HG02852 (cell line): ENCODE data around the gene MYO7B.
"Not testable (repeated sequence)": the region's sequence is repeated elsewhere in the genome, so short reads cannot be mapped to it uniquely, and the experiment has no call there.

Experiments
- ATAC-seq: cut with Tn5 transposase; IDR thresholded peaks from one replicate; pipeline ENCODE4 v1.9.1; 2021; ENCODE audit warnings: mild to moderate bottlenecking, moderate library complexity; ENCODE audit not compliant: unreplicated experiment

MYO7B gene

GRCh38 chr2:127551221-127551930 lies 15.9 kb downstream of the MYO7B start:
- no peak for ATAC-seq

GRCh38 chr2:127552336-127552735 lies 16.9 kb downstream of the MYO7B start:
- no peak for ATAC-seq

DNA sequence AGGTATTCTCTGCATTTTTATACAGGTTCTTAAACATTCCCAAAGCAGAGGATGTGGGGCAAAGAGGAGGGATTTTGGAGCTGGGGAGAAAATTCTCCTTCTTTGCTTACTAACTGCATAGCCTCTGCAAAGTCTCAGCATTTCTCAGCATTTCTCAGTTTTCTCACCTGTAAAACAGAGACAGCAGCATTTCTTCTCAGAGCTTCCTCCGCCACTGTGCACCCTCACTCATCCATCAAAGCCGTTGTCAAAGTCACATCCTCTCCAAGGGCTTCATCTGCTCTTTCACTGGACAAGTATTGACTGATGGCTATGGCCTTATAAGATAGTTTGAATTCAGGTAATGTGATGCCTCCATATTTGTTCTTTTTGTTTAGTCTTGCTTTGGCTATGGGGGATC lies 17.4 kb downstream of the MYO7B start:
- no peak for ATAC-seq

DNA sequence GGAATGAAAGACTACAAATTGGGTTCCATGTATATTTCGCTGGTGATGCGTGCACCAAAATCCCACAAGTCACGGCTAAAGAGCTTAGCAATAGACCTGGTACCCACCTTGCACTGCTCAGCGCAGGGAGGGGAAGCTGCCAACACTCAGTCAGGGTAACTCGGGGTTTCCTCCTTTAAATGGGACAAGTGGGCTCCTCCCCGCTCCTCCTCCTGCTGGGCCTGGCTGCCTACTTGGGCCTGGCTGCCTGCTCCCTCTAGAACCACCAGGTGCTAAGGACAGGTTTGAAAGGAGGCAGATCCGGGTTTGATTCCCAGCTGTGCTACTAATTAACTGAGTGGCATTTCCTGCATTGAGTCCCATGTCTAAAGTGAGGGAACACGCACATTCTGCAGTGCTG lies 23.4 kb downstream of the MYO7B start:
- no peak for ATAC-seq

DNA sequence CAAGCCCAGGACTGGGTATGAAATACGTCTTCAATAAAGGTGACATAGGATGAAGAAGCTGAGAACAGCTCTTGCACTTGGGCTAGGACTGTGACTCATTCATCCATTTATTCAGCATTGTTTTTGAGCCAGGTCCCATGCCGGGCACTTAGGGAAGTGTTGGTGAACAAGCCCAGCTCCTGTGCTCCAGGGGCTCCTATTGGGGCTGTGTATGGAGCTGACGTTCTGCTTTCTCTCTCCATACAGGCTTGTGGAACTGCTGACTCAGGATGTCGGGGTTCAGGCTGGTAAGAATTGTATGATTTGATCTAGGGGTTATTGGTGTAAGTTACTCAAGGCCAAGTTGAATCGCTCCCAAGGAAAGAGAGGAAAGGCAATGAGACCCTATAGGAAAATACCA lies 24.0 kb downstream of the MYO7B start:
- ATAC-seq: no peak

DNA sequence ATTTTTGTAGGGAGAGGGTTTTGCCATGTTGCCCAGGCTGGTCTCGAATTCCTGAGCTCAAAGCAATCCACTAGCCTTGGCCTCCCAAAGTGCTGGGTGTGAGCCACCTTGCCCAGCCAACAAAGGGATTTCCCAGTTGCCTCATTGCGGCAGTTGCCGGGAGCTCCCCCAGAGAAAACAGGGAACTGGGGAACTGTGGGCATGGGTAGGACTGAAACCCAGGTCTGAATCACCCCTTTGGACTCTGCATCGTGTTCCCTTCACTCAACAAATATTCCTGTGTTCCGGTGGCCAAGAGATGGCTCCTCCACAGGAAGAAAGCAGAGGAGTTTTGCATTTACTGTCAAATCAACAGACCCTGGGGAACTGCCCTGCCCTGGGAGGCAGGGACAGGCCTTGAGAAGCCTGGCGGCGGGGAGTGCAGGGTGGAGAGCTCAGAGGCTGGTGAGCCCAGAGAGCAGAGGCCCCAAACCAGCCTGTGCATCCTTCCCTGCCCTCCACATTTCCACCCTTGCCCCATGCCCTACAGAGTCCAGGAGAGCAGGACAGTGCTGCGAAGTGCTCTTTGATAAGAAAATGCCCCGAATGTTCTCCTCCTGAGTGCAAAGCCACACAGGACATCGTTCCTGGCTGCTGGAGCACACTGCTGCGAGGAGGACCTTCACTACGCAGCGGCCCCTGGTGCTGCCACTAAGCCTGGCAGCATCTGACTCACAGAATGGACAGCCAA lies 24.9 kb downstream of the MYO7B start:
- ATAC-seq: no peak

GRCh38 chr2:127560931-127561280 lies 25.4 kb downstream of the MYO7B start:
- ATAC-seq: no peak

GRCh38 chr2:127561371-127561770 lies 25.9 kb downstream of the MYO7B start:
- no peak for ATAC-seq

- ATAC-seq: no peak
These were observed 27.5 kb downstream of the MYO7B start for GRCh38 chr2:127562936-127563335.

- ATAC-seq: peak; percentile 96
These were observed 28.3 kb downstream of the MYO7B start for GRCh38 chr2:127563458-127564428.

- no peak for ATAC-seq
These were observed 29.2 kb downstream of the MYO7B start for GRCh38 chr2:127564429-127565260.

GRCh38 chr2:127565261-127566138 lies 30.0 kb downstream of the MYO7B start:
- no peak for ATAC-seq

DNA sequence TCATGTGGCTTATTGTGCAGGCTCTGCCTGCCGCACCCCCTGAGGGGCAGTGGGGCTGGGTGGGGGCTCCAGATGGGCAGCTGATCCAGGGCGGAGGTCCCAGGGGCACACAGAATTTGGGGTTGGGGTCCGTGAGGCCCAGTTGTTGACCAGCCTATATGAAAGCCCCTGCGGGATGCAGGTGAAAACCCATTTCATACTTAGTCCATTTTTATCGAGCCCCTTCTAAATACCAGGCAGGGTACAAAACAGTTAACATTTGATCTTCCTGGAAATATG lies 30.6 kb downstream of the MYO7B start:
- ATAC-seq: no peak

DNA sequence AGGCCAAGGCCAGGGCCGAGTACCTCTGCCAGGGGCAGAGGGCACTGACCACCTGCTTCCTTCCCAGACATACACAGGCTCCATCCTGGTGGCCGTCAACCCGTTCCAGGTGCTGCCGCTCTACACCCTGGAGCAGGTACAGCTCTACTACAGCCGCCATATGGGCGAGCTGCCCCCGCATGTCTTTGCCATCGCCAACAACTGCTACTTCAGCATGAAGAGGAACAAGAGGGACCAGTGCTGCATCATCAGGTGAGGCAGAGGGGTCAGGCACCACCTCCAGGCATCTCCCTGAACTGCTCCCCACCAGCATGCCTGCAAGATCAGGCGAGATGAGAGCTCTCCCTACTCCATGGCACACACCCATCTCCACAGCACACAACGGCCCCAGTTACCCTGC lies 31.1 kb downstream of the MYO7B start:
- no peak for ATAC-seq

DNA sequence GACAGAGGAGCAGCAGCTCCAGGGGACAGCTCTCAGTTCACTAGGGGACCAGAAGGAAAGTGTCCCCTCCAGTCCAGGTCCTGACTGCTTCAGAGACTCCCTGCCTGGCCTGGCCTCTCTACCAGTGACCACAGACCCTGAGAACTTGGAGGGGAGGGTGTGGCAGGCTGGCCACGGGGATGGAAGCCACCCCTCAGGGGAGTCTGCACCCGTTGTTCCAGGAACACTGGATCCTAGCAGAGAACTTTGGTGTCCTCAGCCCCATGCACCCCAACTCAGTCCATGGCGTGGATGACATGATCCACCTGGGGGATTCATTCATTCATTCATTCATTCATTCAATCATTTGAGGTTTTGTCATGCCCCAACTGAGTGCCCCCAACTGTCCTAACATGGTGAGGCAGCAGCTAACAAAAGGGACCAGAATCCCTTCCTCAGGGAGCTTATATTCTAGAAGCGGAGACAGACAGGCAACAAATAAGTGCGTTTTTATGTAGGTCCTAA lies 31.9 kb downstream of the MYO7B start:
- ATAC-seq: no peak

DNA sequence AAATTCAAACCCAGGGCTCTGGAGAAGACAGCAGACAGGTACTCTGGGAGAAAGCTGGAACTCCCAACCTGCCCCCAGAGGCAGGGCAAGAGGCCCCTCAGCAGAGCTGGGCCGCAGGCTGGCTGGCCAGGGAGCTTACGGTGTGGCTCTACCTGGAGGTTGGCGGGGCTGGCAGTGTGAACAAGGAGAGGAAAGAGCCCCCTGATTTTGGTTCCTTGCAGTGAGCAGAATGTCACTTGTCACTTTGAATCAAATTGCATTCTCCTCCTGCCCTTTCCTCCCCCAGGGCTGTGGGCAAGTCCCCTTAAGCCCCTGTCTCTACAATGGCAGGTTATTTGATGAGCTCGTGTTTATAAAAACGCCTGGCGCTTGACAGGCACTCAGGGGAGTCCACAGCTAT lies 32.6 kb downstream of the MYO7B start:
- ATAC-seq: no peak

DNA sequence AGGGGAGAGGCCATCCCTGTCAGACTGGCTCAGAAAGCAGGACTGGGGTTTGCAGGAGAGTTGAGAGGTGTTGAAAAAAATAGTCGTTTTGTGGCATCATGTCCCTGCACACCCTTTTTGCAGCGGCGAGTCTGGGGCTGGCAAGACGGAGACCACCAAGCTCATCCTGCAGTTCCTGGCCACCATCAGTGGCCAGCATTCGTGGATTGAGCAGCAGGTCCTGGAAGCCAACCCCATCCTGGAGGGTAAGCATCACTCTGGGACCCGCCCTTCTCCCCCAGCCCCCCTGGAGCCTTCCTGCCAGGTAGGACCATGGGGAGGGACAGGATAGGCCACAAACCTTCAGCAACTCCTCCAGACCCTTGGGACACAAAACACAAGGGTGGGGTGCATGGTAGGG lies 34.2 kb downstream of the MYO7B start:
- no peak for ATAC-seq

- ATAC-seq: no peak
These were observed 35.1 kb downstream of the MYO7B start for GRCh38 chr2:127570282-127571250.

DNA sequence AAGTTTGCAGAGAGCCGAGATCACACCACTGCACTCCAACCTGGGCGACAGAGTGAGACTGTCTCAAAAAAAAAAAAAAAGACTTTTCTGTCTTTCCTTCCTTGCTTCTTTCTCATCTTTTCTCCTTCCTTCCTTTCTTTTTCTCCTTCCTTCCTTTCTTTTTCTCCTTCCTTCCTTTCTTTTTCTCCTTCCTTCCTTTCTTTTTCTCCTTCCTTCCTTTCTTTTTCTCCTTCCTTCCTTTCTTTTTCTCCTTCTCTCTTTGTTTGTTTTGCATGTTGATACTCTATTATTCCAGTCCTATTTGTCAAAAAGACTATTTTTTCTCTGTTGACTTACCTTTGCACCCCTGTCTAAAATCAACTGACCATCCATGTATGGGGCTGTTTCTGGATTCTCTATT lies 36.9 kb downstream of the MYO7B start:
- not testable (repeated sequence) for ATAC-seq
